GM19468 (cell line): Measurements from ENCODE around the gene PCDH9.
"Not testable (repeated sequence)": the region's sequence is repeated elsewhere in the genome, so short reads cannot be mapped to it uniquely, and the experiment has no call there.

Experiments used
- ATAC-seq: cut with Tn5 transposase; IDR thresholded peaks from one replicate; pipeline ENCODE4 v1.9.1; 2021; ENCODE audit warnings: mild to moderate bottlenecking, moderate library complexity, moderate number of reproducible peaks; ENCODE audit not compliant: unreplicated experiment; ENCODE audit errors: extremely low read depth

The PCDH9 gene

DNA sequence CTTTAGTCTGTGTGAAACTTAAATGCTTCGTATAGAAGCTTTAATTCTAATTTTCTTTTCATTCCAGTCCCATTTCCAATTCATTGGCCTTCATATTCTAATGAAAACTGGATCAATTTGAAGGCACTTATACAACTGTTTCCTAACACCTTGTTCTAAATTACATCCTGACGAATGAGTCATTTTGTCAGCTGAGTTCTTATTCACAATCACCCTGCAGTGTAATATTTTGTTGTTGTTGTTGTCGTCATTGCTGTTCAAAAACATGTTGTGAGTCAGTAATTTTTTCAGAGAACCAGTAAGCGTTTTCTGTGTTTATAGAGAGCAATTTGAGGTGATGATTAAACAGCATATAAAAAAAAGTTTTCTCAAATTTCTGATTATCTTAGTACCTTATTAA, 290.0 kb downstream of the PCDH9 start:
- ATAC-seq, result no peak

DNA sequence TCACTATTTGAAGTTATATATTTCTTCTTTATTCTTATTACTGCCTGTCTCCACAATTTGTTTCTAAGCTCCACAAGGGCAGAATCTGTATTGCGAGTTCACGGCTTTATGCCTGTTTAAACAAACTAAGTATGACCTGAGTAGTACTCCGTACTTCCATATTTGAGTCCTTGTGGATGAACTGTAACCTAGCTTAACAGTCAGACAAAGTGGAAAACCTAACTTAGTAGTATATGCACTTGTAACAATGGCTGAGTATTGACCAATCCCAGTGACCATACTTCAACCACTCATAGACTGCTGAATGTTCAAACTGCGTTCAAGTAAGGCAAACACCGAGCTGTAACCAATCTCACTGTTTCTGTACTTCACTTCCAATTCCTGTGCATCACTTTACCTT, 292.7 kb downstream of the PCDH9 start:
- no peak for ATAC-seq

DNA sequence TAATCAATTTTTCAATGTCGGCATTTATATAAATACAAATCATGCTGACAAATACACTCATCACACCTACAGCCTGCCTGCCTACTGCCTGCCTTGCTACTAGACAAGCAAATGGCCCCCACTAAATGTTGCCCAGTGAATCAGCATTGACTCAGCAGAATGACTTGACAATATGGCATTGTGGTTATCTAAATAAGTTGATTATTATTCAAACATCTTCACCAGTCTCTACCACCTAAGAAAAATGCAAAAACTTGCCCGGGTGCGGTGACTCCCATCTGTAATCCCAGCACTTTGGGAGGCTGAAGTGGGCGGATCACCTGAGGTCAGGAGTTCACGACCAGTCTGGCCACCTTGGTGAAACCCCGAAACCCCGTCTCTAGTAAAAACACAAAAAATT, 296.1 kb downstream of the PCDH9 start:
- ATAC-seq, result no peak

DNA sequence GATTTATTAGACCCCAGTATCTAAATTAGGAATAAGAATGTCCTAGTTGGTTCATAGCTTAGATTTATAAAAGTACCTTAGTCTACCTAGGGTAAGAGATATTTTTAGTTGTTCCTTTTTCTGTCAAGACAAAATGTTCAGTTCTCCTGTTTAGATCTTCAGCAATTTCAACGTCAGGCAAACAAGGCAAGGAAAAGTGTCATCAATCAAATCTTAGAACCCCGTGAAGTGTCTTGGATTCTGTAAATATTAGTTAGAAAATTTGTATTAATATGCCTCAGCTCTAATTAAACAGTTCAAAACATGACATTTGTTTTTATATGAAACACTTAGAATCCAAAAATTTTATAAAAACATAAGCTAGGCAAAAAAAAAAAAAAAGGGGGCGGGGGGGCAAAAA, 296.6 kb downstream of the PCDH9 start:
- no peak for ATAC-seq

DNA sequence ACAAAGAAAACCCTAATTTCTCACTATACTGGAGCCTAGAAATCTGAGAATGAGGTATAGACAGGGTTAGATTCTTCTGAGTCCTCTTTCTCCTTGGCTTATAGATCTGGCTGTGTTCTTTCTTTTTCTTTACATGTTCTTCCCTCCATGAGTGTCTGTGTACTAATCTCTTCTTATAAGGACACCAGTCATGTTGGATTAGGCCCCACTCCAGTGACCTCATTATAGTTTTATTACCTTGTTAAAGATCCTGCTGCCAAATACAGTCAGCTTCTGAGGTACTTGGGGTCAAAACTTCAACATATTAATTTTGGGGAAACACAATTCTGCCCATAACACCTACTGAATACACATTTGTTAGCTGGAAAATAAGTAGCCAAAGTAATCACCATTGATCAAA, 302.6 kb downstream of the PCDH9 start:
- ATAC-seq, result no peak

DNA sequence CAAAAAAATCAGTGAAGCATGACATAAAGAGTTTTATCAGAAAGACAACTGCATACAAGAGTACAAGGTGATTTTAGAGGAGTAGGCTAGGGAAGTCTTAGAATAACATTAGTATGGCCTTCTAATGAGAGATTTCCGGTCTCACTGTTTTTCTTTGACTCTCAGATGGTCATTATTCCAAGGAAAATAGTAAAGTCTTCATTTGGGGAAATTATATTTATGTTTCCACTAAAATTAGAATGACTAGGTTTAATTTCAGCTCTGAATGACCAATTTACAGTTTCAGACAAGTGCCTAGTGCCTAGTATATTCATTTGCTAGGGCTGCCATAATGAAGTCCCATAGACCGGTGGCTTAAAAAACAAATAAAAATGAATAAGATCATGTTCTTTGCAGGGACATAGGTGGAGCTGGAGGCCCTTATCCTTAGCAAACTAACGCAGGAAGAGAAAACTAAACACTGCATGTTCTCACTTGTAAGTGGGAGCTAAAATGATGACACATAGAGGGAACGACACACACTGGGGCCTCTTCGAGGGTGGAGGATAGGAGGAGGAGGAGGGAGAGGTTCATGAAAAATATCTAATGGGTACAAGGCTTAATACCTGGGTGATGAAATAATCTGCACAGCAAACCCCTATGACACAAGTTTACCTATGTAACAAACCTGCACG, 303.1 kb downstream of the PCDH9 start:
- ATAC-seq, result no peak

DNA sequence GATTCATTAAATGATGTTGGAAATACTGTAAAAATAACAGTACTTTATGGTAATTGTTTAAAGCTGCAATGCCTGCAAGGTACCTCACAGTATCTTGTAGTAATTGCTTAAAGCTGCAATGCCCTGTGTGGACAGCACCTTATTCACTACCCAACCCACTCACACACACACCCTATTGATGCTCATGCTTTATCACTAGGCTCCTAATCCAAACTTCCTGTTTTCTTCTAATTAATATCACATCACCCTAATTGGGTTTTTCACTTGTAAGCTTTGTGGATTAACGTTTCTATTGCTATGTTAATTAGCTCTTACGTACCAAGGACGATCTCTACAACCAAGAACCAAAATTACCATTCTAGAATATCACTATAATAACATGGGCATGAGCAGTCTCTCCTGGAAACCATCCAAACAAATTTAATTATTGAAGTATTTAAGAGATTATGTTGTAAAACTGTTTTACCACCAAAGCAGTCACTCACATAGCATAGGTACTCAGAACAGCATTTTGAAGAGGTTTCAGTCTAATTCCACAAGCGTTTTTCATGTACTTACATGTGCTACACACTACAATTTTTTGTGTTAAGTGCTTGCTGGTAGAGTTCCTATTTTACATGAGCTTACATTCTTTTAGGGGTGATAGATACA, 303.8 kb downstream of the PCDH9 start:
- no peak for ATAC-seq

DNA sequence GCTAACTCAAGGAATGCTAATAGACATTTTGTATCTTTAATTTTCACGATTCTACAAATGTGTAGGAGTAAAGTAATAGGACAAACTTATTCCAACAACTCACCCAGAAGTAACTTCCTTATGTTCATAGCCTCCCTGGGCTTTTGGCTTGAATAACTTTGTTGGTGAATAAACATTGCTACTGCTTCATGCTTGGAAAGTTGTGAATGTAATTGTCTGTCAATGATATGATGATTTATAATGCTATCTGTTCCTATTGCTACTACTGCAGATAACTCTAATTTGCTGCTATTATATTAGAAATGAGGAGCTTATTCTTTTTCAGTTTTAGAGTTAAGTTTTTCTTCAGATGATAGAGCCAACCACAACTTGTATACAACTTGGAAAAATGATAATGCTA, 307.7 kb downstream of the PCDH9 start:
- ATAC-seq, result no peak

DNA sequence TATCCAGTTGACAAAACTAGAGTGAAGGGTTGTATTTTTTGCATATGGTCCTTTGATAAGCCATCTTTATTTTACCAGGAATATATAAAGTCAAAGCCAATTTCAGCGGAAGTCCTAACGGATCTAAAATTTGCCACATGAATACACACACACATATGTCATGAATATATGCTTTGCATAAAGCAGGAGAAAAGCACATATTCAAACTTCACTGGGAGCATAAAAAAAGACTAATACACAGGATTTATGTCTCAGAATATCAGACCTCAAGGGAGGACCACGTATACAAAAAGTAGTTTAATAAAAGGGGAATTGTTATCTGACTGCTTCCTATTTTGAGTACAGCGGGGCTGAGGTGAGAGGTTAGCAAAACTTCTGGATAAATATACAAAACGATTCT, 308.7 kb downstream of the PCDH9 start:
- ATAC-seq, result no peak

DNA sequence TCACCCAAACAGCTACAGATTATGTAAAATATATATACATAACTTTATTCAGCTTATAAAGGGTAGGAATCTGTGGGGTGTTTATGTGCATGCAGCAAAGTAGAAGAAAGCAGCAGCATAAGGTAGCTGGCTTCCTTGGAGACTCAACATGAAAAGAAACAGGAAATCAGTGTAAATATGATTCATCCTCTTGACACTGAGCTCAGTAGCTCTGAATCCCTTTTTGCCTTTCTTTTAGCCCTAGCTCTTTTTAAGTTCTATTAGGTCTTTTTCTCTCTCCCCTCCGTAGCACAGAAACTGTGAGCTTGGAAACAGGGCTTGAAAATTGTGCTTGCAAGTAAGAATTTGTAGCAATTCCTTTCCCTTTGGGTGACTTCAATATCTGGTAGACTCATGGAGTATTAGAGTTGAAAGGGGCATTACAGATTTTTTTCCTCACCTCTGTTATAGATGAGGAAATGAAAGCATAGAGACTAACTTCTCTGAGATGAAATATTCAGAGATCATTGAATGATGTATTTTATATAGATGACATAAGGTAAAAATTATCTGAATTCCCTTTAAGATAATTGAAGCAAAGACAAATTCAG, 314.4 kb downstream of the PCDH9 start:
- no peak for ATAC-seq

DNA sequence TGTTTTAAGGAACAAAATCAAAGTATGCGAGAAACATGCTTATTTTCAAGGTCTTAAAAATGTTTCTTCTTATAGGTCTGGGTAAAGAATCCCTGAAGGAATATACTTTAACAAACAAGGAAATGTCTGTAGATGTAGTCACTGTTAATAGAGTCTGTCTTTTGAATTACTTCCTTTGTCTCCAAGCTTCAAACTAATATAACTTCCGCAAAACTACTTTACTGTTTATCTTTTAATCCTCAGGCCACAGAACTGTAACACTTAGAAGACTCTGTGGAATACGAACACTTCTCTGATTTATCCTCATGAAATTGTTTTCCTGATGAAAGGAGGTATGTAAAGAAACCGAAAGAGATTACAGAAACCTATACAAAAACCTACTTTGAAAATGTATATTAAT, 316.0 kb downstream of the PCDH9 start:
- no peak for ATAC-seq

DNA sequence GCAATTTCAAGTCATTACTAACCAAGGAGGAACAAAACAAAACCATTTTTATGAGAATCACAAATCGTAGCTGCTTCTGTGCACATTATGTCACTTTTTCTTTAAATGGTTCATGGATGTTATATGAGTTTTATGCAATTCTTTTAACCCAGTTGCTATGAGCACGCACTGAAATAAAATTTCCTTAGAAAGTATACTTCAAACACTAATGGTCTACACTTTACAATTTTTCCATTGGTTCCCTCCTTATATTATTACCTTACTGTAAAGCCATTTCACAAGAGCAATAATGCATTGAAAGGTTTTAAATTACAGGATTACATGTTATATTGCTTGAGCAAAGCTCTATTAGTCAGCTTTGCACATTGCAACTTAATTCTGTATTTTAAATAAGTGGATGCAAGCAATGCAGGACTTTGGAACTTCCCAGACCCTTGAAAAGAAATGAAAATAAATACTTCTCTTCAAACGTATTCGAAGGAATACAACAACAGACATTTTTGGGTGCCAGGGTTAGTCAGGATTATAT, 318.7 kb downstream of the PCDH9 start:
- no peak for ATAC-seq

DNA sequence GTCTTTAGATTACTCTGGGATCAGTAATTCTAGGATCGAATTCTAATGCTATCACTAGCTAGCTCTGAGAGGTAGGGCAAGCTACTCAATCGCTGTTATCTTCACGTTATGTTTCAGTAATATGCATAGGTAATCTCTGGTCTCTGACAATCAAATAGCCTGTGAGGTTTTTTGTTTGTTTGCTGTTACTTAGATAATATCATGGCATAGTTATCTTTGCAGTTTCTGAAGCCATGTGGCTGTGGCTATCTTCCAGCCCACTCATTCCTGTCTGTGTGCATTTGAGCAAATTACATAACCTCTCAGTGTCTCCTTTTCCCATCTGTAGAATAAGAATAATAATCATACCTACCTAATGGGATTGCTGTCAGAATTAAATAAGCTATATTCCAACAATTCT, 330.2 kb downstream of the PCDH9 start:
- ATAC-seq, result no peak

DNA sequence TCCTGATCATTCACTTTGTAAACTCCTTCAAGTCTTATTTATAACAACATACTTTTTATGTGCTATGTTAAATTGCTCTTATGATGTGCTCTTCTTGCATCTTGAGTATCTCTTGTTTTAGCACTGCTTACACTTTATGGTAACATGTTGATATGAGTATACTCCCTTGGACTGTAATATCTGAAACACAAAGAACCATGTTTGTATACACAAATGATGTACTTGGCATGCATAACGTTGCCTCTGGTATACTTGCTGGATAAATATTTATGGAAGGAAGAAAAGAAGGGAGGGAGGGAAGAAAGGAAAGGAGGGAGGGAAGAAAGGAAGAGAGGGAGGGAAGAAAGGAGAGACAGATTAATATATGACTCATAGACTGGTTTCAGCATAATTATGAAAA, 333.2 kb downstream of the PCDH9 start:
- no peak for ATAC-seq

DNA sequence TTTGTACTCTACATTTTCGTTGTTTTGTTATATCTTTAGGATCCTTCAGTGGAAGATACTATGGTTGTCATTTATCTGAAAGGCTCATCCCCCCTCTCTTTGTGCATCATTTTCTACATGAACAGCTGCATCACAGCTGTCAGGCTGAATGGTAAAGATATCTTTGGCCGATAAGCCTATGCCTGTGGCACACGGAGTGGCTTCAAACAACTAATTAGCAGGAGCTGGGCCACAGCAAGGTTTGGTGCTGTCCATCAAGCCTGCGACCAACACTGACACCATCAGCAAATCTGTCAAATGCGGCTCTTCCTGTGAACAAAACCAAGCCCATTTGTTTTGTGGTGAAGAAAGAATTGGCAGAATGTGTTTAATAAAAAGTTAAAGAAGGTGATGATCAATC, 334.4 kb downstream of the PCDH9 start:
- ATAC-seq, result no peak

DNA sequence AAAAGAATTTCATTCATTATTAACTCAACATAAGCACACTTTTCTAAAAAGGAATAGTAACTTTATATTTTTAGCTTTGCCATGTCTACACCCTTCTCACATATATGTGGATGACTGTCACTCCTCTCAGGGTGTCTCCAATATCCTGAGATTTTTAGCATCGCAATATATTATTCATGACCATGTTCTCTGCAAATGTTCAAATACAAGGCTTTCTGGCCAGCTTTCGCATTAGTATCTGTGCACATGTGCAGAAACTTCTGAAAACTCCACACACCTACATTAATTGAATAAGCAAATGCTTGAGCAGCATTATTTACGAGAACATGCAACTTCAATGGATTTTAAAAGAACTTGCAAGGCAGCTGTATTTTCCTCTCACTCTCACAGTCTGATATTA, 334.8 kb downstream of the PCDH9 start:
- no peak for ATAC-seq

DNA sequence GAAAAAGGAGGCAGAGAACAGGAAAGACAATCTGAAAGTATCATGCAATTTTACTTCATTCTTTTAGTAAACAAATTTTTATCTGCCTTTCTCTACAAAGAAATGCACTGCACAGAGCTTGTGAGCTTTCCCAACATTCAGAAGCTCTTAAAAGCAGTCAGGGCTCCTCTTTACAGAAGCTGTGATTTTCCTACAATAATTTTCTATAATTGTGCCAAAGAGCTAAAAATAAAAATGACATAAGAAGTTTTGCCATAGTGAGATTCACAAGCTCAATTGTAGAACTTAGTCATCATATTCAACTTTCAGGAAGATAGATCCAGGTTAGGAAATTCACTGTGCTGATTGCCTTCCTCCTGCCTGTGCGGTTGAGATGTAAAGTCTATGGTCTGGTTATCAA, 341.4 kb downstream of the PCDH9 start:
- ATAC-seq, result no peak

DNA sequence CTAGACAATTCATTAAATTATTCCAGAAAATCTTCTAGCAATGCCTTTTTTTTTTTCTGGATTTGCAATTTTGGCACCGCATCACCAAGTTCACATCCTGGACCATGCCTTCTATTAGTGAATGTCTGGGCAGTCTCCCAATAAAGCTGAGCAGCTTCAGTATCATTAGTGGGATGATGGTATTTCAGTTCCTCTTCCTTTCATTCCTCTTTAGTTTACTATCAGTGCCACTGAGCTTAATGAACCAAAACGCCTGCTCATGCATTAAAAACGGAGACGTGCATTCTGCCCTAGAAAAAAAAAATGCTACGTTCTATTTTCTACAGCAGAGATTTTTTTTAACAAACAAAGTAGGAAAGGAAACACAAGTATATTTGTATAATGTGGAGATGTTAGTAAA, 343.0 kb downstream of the PCDH9 start:
- ATAC-seq, result no peak

DNA sequence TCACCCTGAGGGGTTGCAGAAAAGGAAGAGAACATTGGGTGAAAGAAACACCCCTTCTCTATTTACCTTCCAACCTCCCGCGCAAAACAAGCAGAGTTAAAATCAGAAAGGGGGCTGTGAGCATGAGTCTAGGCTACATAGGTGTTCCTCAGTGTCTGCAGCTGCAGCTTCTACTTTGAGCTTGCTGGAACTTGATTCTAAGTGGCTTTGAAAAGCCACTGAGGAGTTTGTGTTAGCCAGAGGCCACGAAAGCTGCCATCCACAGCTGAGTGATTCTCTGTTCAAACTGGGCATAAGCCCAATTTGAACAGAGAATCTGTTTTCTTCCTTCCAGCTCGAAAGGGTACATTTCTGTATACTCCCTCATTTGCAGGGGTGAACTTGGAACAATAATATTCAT, 343.9 kb downstream of the PCDH9 start:
- ATAC-seq, result no peak

DNA sequence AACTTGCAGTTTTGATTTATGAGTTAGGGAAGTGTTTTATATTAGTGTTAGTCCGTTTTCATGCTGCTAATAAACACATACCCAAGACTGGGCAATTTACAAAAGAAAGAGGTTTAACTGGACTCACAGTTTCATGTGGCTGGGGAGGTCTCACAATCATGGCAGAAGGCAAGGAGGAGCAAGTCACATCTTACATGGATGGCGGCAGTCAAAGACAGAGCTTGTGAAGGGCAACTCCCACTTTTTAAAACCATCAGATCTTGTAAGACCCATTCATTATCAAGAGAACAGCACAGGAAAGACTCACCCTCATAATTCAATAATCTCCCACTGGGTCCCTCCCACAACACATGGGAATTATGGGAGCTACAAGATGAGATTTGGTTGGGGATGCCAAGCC, 349.0 kb downstream of the PCDH9 start:
- not testable (repeated sequence) for ATAC-seq

DNA sequence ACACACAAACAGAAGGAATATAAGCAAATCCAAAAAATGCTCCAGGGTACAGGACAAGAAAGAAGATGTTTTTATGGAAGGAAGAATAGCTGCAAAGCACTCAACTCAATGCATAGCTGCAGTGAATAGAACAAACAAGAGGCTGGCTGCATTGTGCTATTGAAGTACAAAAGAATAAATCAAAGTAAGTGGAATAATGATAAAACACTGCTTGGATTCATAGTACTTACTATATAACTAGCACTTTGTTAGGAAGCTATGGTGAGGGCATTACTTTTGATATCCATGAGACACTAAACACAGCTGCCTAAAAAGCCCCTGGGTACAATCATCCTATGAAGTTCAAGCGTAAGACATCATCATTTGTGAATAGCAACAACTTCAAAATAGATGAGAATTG, 350.1 kb downstream of the PCDH9 start:
- no peak for ATAC-seq

DNA sequence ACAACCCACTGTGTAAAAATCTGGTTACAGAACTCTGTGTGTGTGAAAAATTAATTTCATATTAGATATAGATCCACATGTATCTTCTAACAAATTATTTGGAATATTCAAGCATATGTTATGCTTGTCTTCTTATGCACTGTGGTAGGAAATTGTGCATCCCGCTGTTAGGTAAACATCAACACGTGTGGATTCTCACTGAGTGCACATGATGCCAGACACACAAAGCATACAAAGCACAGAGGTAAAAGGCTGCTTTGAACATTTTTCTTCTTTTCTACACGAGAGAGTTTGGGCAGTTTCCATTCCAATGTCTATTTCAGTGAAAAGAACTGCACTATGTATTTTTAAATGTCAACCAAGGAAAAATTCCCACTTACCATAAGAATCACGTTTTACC, 354.9 kb downstream of the PCDH9 start:
- no peak for ATAC-seq
